Coronary artery (tissue), 2 donors: ENCODE data around the gene HOXB9.

Experiments used
- DNase-seq: peaks from one replicate; pipeline ENCODE4 v3.0.0-alpha.2; 2017; ENCODE audit warnings: low spot score
- H3K27ac ChIP-seq, 2 donors: fragments of 200-600 bp; sonication (generic); one replicate each; pipeline ENCODE4 v1.5.1; 2016 to 2019
- H3K4me3 ChIP-seq: fragments of 200-600 bp; sonication (generic); 2 replicates; pipeline ENCODE4 v1.5.1; 2016; ENCODE audit warnings: mild to moderate bottlenecking, moderate library complexity
- TF ChIP-seq, protein P1 (sequence below): fragments of 200-600 bp; sonication (generic); IDR thresholded peaks from one replicate; pipeline ENCODE4 v1.5.1; 2019; ENCODE audit warnings: antibody characterized with exemption

HOXB9 gene

GRCh38 chr17:48612456-48612853 lies 13.7 kb downstream of the HOXB9 start:
- Histone ChIP-seq H3K27ac (no peak overlapping the region), H3K4me3 (peak overlapping the region; percentile 46)
- TF ChIP-seq, protein P1, sequence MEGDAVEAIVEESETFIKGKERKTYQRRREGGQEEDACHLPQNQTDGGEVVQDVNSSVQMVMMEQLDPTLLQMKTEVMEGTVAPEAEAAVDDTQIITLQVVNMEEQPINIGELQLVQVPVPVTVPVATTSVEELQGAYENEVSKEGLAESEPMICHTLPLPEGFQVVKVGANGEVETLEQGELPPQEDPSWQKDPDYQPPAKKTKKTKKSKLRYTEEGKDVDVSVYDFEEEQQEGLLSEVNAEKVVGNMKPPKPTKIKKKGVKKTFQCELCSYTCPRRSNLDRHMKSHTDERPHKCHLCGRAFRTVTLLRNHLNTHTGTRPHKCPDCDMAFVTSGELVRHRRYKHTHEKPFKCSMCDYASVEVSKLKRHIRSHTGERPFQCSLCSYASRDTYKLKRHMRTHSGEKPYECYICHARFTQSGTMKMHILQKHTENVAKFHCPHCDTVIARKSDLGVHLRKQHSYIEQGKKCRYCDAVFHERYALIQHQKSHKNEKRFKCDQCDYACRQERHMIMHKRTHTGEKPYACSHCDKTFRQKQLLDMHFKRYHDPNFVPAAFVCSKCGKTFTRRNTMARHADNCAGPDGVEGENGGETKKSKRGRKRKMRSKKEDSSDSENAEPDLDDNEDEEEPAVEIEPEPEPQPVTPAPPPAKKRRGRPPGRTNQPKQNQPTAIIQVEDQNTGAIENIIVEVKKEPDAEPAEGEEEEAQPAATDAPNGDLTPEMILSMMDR, result no peak
- DNase-seq, result no peak

GRCh38 chr17:48611681-48612455 lies 14.3 kb downstream of the HOXB9 start:
- TF ChIP-seq, protein P1, result no peak
- peak overlapping the region in 1 of 2 donors; percentile 49 for H3K27ac ChIP-seq
- DNase-seq, result no peak

GRCh38 chr17:48611213-48611612 lies 14.9 kb downstream of the HOXB9 start:
- TF ChIP-seq, protein P1, result no peak
- peak overlapping the region in 1 of 2 donors; percentile 52 for H3K27ac ChIP-seq

More at GRCh38 chr17:48611681-48612455, 14.3 kb downstream of the HOXB9 start:
- peak overlapping the region; percentile 55 for H3K4me3 ChIP-seq

GRCh38 chr17:48610282-48611211 lies 15.6 kb downstream of the HOXB9 start, which contains the start of gene HOXB7:
Gene HOXB7, minus strand, starts transcription at chr17:48611017. Its CDS starts 99 bp downstream, at chr17:48610918.
- TF ChIP-seq, protein P1, result no peak
- no peak for DNase-seq
- Histone ChIP-seq H3K27ac (peak within 1 kb of the TSS in 1 of 2 donors; percentile 52), H3K4me3 (peak within 1 kb of the TSS; percentile 55)

More at GRCh38 chr17:48611213-48611612, 14.9 kb downstream of the HOXB9 start:
- no peak for DNase-seq
- peak overlapping the region; percentile 55 for H3K4me3 ChIP-seq

- no peak for DNase-seq
- H3K27ac ChIP-seq, result peak overlapping the region in 1 of 2 donors; percentile 52
These were observed 16.3 kb downstream of the HOXB9 start for GRCh38 chr17:48609759-48610281.

GRCh38 chr17:48609033-48609432 lies 17.1 kb downstream of the HOXB9 start:
- TF ChIP-seq, protein P1, result no peak
- H3K4me3 ChIP-seq, result no peak overlapping the region
- H3K27ac ChIP-seq, result no peak overlapping the region
- DNase-seq, result no peak

More at GRCh38 chr17:48609759-48610281, 16.3 kb downstream of the HOXB9 start:
- TF ChIP-seq, protein P1, result no peak
- peak overlapping the region; percentile 55 for H3K4me3 ChIP-seq
